Sigmoid colon (tissue), 3 donors: ENCODE data around the gene ADCY2.

ENCODE experiments used
- CTCF ChIP-seq, 4 experiments: fragments of 450-650 bp in 3 of 4; fragments of 200-600 bp in 1 of 4; IDR thresholded peaks; one replicate each; pipeline ENCODE4 v1.5.1; 2016 to 2019; ENCODE audit warnings: antibody characterized with exemption in 4 of 4, mild to moderate bottlenecking in 3 of 4, moderate library complexity in 2 of 4
- POLR2A ChIP-seq, 2 donors: fragments of 450-650 bp; IDR thresholded peaks; one replicate each; pipeline ENCODE4 v1.6.1; 2016; ENCODE audit warnings: antibody characterized with exemption in 2 of 2, mild to moderate bottlenecking in 2 of 2, moderate library complexity in 2 of 2

GRCh38 chr5:7610531-7611177 lies 214.7 kb downstream of the ADCY2 start:
- TF ChIP-seq CTCF (IDR thresholded peaks at IDR 0.05) (no peak), POLR2A (IDR thresholded peaks at IDR 0.05) (no peak)
